DND-41 (cell line): Measurements from ENCODE around the gene TCF4.

Experiments used
- ATAC-seq: fragments of 200-7000 bp; cut with Tn5 transposase; 3 replicates; pipeline ENCODE4 v1.9.1; 2021; ENCODE audit warnings: low read depth; ENCODE audit not compliant: insufficient read depth
- DNase-seq: peaks from one replicate; pipeline ENCODE4 v3.0.0-alpha.2; 2020
- H2AFZ ChIP-seq: 2 replicates; pipeline ENCODE4 v1.6.0; 2012; ENCODE audit warnings: low read depth, low read length
- H3K27ac ChIP-seq: 2 replicates; pipeline ENCODE4 v1.5.1; 2012; ENCODE audit warnings: low read length, inconsistent platforms
- H3K27me3 ChIP-seq: fragments of 200-600 bp; sonication (generic); 2 replicates; pipeline ENCODE4 v1.6.0; 2012; ENCODE audit warnings: low read length, mild to moderate bottlenecking, inconsistent platforms; ENCODE audit not compliant: insufficient read depth, poor library complexity
- H3K36me3 ChIP-seq: 2 replicates; pipeline ENCODE4 v1.5.1; 2012; ENCODE audit warnings: low read length, inconsistent platforms; ENCODE audit not compliant: insufficient read depth
- H3K4me1 ChIP-seq: 2 replicates; pipeline ENCODE4 v1.5.1; 2012; ENCODE audit warnings: mild to moderate bottlenecking, low read length; ENCODE audit not compliant: insufficient read depth
- H3K4me2 ChIP-seq: 2 replicates; pipeline ENCODE4 v1.6.0; 2012; ENCODE audit warnings: mild to moderate bottlenecking, moderate library complexity, low read length, inconsistent platforms; ENCODE audit not compliant: insufficient read depth
- H3K4me3 ChIP-seq, 2 experiments: fragments of 200-600 bp in 1 of 2; shearing (Covaris generic) in 1 of 2; 2 replicates each; pipeline ENCODE4 v1.5.1; 2012 to 2016; ENCODE audit warnings: inconsistent platforms in 2 of 2, low read length in 2 of 2, mild to moderate bottlenecking in 2 of 2, low read depth in 1 of 2, moderate library complexity in 1 of 2
- H3K79me2 ChIP-seq: 2 replicates; pipeline ENCODE4 v1.6.0; 2012; ENCODE audit warnings: low read length, inconsistent platforms; ENCODE audit not compliant: insufficient read depth
- H3K9ac ChIP-seq: 2 replicates; pipeline ENCODE4 v1.6.0; 2012; ENCODE audit warnings: low read depth, mild to moderate bottlenecking, inconsistent platforms, low read length, moderate library complexity
- H3K9me3 ChIP-seq: 2 replicates; pipeline ENCODE4 v1.5.1; 2012; ENCODE audit warnings: low read length, moderate library complexity, mild to moderate bottlenecking, inconsistent platforms; ENCODE audit not compliant: insufficient read depth, severe bottlenecking
- H4K20me1 ChIP-seq: 2 replicates; pipeline ENCODE4 v1.6.0; 2012; ENCODE audit warnings: low read length; ENCODE audit not compliant: insufficient read depth
- CTCF ChIP-seq: IDR thresholded peaks from 2 replicates; pipeline ENCODE4 v1.5.1; 2012; ENCODE audit warnings: borderline replicate concordance, low read length, moderate library complexity, mild to moderate bottlenecking; ENCODE audit not compliant: poor library complexity, severe bottlenecking; ENCODE audit errors: extremely low read depth
- EZH2 ChIP-seq: IDR thresholded peaks from 3 replicates; pipeline ENCODE4 v1.6.1; 2012; ENCODE audit warnings: borderline replicate concordance, low read depth, mild to moderate bottlenecking, moderate library complexity, low read length, inconsistent platforms; ENCODE audit not compliant: severe bottlenecking

Gene TCF4

GRCh38 chr18:55442561-55442960, 145.4 kb downstream of the TCF4 start:
- ATAC-seq, result no peak
- Histone ChIP-seq H3K36me3 (no peaks in the 10 kb centered on the region), H4K20me1 (peaks cover 3% of the 10 kb centered on the region; the same call in 1 of the 2 replicates), H3K79me2 (no peaks in the 10 kb centered on the region), H3K27ac (no peak overlapping the region), H3K27me3 (no peaks in the 10 kb centered on the region), H2AFZ (no peak overlapping the region), H3K4me2 (no peak overlapping the region), H3K4me3 (no peak overlapping the region), H3K9me3 (peaks cover 4% of the 10 kb centered on the region), H3K9ac (no peak overlapping the region), H3K4me1 (no peaks in the 10 kb centered on the region)
- no peak for DNase-seq
- TF ChIP-seq EZH2, result no peak
- no peak for TF ChIP-seq CTCF

GRCh38 chr18:55440988-55441387, 147.0 kb downstream of the TCF4 start:
- DNase-seq (no peak), ATAC-seq (no peak)
- no peaks in the 10 kb centered on the region for H3K79me2 ChIP-seq
- H4K20me1 ChIP-seq, result peaks cover 3% of the 10 kb centered on the region; the same call in 1 of the 2 replicates
- H3K4me2 ChIP-seq, result no peak overlapping the region
- no peak for TF ChIP-seq EZH2
- TF ChIP-seq CTCF, result no peak
- H3K27me3 ChIP-seq, result no peaks in the 10 kb centered on the region
- no peaks in the 10 kb centered on the region for H3K36me3 ChIP-seq
- no peak overlapping the region for H3K27ac ChIP-seq
- H3K4me3 ChIP-seq, result no peak overlapping the region
- H2AFZ ChIP-seq, result no peak overlapping the region
- H3K9ac ChIP-seq, result no peak overlapping the region
- peaks cover 3% of the 10 kb centered on the region for H3K9me3 ChIP-seq
- H3K4me1 ChIP-seq, result no peaks in the 10 kb centered on the region

- no peaks in the 10 kb centered on the region for H3K79me2 ChIP-seq
- H3K4me3 ChIP-seq, result no peak overlapping the region
- no peak overlapping the region for H3K9ac ChIP-seq
- H3K4me2 ChIP-seq, result no peak overlapping the region
- ATAC-seq (no peak), DNase-seq (no peak)
- no peaks in the 10 kb centered on the region for H3K9me3 ChIP-seq
- H3K27me3 ChIP-seq, result no peaks in the 10 kb centered on the region
- no peaks in the 10 kb centered on the region for H3K4me1 ChIP-seq
- H3K36me3 ChIP-seq, result no peaks in the 10 kb centered on the region
- H4K20me1 ChIP-seq, result peaks cover 3% of the 10 kb centered on the region; the same call in 1 of the 2 replicates
- TF ChIP-seq EZH2, result no peak
- TF ChIP-seq CTCF, result no peak
- H2AFZ ChIP-seq, result no peak overlapping the region
- H3K27ac ChIP-seq, result no peak overlapping the region
Observed at GRCh38 chr18:55439056-55439455, 148.9 kb downstream of the TCF4 start.

- Histone ChIP-seq H3K79me2 (no peaks in the 10 kb centered on the region), H3K9ac (no peak overlapping the region), H3K4me1 (no peaks in the 10 kb centered on the region), H3K27ac (no peak overlapping the region), H3K36me3 (no peaks in the 10 kb centered on the region), H2AFZ (no peak overlapping the region), H3K4me3 (no peak overlapping the region), H3K27me3 (no peaks in the 10 kb centered on the region), H4K20me1 (no peaks in the 10 kb centered on the region), H3K4me2 (no peak overlapping the region), H3K9me3 (no peaks in the 10 kb centered on the region)
- no peak for ATAC-seq
- DNase-seq, result no peak
- TF ChIP-seq EZH2 (no peak), CTCF (no peak)
Observed at GRCh38 chr18:55435592-55435991, 152.4 kb downstream of the TCF4 start.
